Activated CD4-positive, CD25-positive, alpha-beta regulatory T cell treated with anti-CD3 and anti-CD28 coated beads, Interleukin-2, amount 50 U/mL, for 24 hours (primary cell): ENCODE measurements around the gene ZG16B.

Experiments
- ATAC-seq, 2 donors: fragments of 150-1000 bp; cut with Tn5 transposase; one replicate each; pipeline ENCODE4 v1.10.0; 2021; ENCODE audit warnings: mild to moderate bottlenecking in 1 of 2, moderate library complexity in 1 of 2

The ZG16B gene

GRCh38 chr16:2806286-2806685, 23.8 kb upstream of the ZG16B start:
- ATAC-seq, result no peak

- no peak for ATAC-seq
Observed at GRCh38 chr16:2808181-2808580, 21.9 kb upstream of the ZG16B start.

- no peak for ATAC-seq
Observed at GRCh38 chr16:2809149-2809760, 20.8 kb upstream of the ZG16B start.

GRCh38 chr16:2810651-2811050, 19.5 kb upstream of the ZG16B start:
- no peak for ATAC-seq

DNA sequence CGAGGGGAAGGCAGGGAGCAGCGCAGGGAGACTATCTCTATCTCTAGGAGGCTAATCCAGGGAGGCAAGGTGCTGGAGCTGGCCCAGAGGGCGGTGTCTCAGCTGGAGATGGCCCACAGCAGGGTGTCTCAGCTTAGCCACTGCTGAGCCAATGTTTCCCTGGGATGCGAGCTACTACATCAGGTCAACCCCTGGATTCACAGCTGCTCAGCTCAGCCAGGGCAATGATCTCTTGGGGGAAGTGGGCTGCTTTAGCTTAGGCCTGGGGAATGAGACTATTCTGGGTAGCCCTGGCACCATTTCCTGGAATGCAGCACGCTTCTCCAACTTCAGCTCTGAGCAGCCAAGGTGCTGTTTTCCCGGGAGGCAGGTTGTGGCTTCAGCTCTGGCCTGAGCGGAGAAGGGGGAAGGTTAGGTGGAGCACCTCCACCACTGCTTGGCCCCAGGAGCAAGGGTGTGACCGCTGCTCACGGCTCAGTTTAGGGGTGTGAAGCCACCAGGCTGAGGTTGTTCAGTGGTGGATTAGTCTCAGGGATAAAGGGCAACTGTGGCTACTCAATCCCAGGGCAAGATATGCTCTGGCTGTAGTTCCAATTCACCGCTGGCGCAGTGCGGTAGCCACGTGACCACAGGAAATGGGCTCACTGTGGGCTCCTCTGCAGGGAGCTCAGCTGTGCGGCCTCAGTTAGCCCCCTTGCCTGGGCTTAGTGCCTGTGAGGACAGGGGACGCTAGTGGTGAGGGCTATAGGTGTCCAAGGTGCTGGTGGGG, 18.2 kb upstream of the ZG16B start:
- ATAC-seq, result no peak

DNA sequence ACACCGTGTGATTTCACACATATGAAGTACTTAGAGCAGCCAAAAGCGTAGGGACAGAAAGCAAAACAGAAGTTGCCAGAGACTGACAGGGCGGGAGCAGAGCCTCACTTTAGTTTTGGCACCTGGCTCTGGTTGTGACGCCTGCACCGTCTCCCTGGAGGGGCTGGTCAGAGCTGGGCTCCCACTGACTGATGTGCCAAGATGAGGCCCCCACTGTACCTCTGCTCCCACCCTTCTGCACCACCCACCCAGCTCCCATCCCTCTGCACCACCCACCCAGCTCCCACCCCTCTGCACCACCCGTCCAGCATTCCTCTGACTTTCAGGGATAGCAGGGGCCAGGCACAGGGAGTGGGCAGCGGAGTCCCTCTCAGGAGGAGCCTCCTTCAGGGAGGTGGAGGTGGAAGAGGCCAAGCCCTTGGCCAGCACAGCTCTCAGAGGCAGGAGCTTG, 16.3 kb upstream of the ZG16B start:
- no peak for ATAC-seq

- ATAC-seq, result no peak
Observed at GRCh38 chr16:2814551-2815298, 15.4 kb upstream of the ZG16B start.

DNA sequence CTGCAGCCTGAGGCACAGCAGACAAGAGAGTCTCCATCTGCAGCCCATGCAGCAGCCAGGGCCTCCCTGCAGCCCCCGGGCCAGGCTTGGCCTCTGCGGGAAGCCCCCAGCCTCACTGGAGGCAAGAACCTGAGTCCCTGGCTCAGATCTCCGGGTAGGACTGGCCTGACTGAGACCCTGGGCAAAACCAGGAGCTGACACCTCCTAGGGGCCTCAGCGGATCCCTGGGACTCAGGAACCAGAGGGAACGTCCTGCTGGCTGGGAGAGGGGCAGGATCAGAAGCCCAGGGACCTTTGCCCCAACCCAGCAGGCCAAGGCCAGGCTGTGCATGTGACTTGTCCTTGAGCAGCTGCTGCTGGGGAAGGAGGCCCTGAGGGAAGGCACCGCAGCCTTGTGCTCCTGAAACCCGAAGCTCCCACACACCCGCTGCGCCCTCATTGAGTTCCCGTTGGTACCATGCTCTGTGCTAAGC, 14.8 kb upstream of the ZG16B start:
- no peak for ATAC-seq

DNA sequence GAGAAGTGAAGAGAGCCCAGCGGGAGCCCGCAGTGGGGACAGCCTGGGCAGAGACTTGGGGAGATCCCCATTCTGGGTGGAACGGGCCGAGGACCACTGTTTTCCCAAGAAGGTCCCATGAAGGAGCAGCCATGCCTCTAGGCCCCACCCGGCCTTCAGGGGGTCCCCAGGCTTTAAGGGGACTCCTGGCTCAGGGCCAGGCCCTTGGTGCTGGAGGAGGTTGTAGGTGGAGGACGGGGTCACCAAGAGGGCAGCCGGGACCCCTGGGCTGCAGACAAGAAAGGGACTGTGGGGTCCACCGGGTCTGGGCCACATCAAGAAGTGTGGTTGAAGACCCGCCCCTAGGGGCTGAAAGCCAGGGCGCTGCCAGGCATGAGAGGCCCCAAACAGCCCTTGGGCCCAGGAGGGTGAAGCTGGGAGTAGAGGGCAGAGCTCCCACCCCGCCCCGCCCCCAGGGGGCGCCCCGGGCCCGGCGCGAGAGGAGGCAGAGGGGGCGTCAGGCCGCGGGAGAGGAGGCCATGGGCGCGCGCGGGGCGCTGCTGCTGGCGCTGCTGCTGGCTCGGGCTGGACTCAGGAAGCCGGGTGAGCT, 13.3 kb upstream of the ZG16B start, which contains the start of gene PRSS21:
Gene PRSS21 (plus strand): TSS at position 487 of the 589 bp plus-strand sequence. CDS start 32 bp downstream, at position 519.
- ATAC-seq, result peak; percentile 53 to 63

DNA sequence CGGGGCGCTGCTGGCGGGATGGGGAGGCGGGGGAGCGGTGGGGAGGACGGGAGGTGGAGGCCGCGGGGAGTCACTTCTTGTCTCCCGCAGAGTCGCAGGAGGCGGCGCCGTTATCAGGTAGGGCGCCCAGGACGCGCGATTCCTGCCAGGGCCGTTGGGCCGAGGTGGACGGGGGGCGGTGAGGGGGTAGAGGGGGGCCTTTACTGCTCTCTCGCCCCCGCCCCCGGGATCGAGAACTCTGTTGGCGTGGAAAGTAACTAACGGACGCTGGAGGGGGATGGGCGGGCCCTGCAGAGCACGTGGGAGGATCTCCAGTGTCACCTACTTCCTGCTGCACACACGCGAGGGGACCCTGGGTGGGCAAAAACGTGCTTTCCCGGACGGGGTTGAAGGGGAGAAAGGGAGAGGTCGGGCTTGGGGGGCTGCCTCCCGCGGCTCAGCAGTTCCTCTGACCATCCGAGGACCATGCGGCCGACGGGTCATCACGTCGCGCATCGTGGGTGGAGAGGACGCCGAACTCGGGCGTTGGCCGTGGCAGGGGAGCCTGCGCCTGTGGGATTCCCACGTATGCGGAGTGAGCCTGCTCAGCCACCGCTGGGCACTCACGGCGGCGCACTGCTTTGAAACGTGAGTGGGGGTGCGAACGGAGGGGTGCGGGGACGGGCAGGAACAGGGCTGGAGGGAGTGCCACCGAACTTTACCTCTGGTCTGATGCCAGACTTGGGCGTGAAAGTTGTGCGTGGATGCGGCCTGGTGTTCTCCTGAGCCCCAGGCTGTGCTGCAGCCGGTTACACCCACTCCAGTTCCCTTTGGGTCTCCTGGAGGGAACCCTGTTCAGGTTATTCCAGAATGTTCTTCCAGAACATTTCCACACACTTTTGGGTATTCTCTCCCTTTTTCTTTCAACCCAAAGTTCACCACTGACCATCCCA, 12.5 kb upstream of the ZG16B start:
- ATAC-seq, result no peak

GRCh38 chr16:2818272-2818876, 11.7 kb upstream of the ZG16B start:
- no peak for ATAC-seq

DNA sequence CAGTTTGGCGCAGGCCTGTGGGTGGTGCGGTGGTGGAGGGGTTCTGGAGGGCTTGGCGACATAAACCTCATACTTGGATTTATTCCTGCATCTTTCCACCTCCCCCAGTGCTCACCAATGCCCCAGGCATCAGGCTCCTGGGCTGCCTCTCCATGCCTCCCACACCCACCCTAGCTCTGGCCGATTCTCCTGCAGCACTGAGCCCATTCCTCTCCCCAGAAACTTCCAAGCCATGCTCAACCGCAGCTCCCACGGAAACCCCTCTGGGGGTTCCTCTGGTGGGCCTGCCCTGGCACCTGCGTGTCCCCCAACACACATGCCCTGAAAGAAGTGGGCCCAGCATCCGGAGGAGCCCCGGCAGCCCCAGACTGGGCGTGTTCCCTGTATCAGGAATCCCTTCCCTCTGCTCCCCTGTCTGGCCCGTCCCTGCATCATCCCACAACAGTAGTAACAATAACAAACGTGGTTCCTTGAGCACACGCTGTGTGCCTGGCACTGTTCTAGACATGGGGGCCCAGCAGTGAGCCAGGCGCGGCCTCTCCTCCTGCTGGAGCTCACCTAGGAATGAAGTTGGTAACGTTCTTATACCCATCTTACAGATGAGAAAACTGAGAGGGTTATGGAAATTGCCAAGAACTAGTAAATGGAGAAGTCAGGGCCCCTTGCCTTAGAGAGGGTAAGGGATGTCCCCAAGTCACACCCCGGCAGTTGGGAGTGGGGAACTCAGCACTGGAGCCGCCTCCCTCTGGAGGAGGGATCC, 10.7 kb upstream of the ZG16B start:
- ATAC-seq, result no peak

DNA sequence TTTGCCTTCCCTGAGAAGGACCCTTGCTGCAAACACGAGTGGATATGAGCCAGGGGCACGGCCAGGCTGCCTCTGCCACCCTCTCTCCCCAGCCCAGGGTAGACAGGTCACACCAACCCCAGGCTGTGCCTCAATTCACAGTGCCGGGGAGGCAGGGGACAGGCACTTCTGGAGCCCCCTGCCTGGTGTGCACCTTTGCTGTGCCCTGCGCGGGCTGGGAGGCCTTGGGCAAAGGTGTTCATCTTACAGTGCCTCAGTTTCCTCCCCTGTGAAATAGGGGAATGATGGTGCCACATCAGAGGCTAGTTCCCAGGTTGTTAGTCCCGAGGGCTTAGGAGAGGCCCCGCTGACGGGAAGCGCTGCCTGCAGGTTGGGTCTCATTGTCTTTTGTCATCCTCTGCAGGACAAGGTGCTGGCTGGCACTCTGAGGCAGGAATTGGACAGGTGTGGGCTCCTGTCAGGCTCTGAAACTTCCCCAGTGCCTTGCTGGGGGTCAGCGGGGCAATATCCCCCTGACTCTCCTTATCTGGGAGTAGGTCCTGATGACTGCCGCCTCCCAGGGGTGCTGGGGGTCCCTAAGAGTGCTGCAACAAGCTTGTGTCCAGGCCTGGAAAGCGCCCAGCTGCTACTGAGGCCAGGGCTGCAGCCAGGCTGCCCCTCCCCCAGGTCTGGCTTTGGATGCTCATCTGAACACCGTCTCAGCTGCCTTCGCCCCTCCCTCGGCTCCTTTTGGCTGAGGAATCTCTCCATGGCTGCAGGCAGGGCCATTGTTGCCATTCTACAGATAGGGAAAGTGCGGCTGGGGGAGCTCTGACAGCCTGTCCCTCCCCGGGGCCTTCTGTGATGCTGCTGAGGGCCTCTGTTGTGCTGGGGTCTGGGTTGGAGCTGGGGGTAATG, 9.9 kb upstream of the ZG16B start:
- no peak for ATAC-seq

DNA sequence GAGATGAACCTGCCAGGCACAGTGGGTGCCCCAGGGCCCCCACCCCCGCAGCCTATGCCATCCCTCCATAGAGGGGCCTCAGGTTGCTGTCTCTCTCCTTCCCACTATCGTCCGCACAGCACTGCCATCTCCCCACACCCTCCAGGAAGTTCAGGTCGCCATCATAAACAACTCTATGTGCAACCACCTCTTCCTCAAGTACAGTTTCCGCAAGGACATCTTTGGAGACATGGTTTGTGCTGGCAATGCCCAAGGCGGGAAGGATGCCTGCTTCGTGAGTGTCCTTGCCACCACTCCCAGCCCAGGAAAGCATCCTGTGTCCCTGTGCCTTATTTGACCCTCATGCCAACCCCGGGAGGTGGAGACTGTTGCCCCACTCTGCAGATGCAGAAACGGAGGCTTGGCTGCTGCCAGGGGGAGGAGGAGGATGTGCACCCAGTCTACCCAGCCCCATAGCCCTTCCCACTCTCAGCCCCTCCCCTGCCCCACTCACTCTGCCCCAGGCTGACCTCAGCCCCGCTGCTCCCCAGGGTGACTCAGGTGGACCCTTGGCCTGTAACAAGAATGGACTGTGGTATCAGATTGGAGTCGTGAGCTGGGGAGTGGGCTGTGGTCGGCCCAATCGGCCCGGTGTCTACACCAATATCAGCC, 9.1 kb upstream of the ZG16B start:
- ATAC-seq, result no peak

DNA sequence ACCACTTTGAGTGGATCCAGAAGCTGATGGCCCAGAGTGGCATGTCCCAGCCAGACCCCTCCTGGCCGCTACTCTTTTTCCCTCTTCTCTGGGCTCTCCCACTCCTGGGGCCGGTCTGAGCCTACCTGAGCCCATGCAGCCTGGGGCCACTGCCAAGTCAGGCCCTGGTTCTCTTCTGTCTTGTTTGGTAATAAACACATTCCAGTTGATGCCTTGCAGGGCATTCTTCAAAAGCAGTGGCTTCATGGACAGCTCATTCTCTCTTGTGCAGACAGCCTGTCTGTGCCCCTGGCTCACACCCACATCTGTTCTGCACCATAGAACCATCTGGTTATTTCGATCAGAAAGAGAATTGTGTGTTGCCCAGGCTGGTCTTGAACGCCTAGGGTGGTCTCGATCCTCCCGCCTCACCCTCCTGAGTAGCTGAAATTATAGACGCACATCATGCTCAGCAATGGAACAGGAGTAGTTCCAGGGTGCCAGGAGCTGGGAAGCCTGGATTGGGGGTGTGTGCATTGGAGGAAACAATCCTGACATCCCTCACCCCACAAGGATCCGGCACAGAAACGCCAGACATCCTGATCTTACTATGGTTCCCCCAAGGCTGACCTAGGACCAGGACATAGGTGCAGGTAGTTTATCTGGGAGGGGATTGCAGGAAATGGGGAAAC, 8.5 kb upstream of the ZG16B start:
- ATAC-seq, result no peak

DNA sequence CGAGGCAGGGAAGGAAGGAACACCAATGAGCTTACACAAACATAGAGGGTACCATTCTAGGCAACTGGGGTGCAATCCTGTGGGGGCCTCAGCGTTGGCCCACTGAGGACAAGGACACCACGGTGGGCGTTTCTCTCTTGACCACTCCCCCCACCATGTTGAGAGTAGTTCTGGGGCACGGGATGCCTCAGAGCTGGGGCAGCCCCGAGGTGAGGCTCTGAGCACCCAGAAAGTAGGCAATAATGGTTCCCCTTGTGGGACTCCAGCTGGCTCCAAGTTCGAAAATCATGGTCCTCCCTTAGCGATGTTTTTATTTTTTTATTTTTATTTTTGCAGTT, 8.0 kb upstream of the ZG16B start:
- ATAC-seq, result no peak

DNA sequence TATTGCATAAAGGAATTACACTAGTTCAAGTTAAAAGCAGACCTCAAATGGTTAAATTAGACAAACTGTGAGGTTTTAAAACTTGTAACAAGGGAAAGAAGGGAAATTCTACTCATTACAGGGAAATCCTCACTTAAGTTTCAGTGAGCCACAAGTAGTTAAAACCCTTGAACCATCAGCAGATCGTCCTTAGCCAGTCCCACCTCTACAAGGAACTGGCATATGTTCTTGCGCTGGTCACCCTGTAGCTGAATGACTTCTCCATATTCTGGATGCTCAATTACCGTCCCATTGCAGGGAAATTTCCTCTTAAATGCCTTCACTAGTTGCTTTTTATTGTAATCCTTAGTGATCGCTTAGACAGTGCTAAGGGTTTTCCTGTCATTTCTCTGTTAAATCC, 7.6 kb upstream of the ZG16B start:
- no peak for ATAC-seq

DNA sequence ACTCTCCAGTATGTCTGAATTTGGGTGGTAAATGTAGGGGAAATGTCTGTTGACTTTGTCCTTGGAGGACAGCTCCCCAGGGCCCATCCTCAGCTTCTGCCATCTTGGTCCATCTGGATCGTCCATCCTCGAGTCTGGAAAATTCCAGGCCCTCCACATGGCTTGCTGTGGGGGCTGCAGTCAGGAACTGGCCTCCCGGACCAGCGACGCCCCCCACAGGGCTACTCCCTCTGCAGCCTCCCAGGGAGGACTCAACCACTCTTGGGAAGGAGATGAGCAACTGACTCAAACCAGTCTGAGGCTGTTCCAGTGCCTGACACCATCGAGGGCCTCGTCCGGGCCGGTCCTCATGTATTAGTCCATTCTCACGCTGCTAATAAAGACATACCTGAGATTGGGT, 5.5 kb upstream of the ZG16B start:
- ATAC-seq, result no peak
